NB4 (cell line): ENCODE data around the gene CLIC3.

Experiments
- CTCF ChIP-seq: IDR thresholded peaks from one replicate; pipeline ENCODE4 v1.5.1; 2012; ENCODE audit warnings: low read depth, low read length
- MAX ChIP-seq: IDR thresholded peaks from 2 replicates; pipeline ENCODE4 v1.6.1; 2011; ENCODE audit warnings: low read depth, low read length
- MYC ChIP-seq: IDR thresholded peaks from 2 replicates; pipeline ENCODE4 v1.6.1; 2011; ENCODE audit warnings: low read depth, low read length
- POLR2A ChIP-seq: IDR thresholded peaks from 2 replicates; pipeline ENCODE4 v1.6.1; 2011; ENCODE audit warnings: mild to moderate bottlenecking; ENCODE audit not compliant: insufficient read length; ENCODE audit errors: extremely low read depth

GRCh38 chr9:136988872-136989271, 7.5 kb downstream of the CLIC3 start:
- TF ChIP-seq CTCF, result no peak
- TF ChIP-seq MYC, result no peak
- no peak for TF ChIP-seq POLR2A
- TF ChIP-seq MAX, result no peak
